Adrenal gland (tissue), 12 donors: ENCODE data around the gene COL1A1. TPM values are rescaled to one million over a fixed set of nuclear protein-coding genes. Genes with fewer than 3 reads are reported as not detected.

Experiments
- DNase-seq, 7 donors: peaks; one replicate each; pipeline ENCODE4 v3.0.0-alpha.2; 2019 to 2020
- H3K27ac ChIP-seq, 5 donors: fragments of 200-600 bp; sonication (generic) in 4 of 5; 1 replicate in 3 of 5; 2 replicates in 2 of 5; pipeline versions ENCODE4 v1.5.1 to v1.8.0; 2016 to 2020; ENCODE audit warnings: mild to moderate bottlenecking in 1 of 5
- H3K27me3 ChIP-seq: fragments of 200-600 bp; 2 replicates; pipeline ENCODE4 v1.8.0; 2021
- H3K36me3 ChIP-seq, 2 donors: fragments of 200-600 bp; replicated peaks in 1 of 2; 1 replicate in 1 of 2; 2 replicates in 1 of 2; pipeline versions ENCODE4 v1.5.1 to v1.8.0; 2018 to 2022
- H3K4me1 ChIP-seq, 2 donors: fragments of 200-600 bp; replicated peaks in 1 of 2; 1 replicate in 1 of 2; 2 replicates in 1 of 2; pipeline versions ENCODE4 v1.5.1 to v1.8.0; 2018 to 2021
- H3K4me3 ChIP-seq, 4 donors: fragments of 200-600 bp; sonication (generic) in 3 of 4; one replicate each; pipeline ENCODE4 v1.5.1; 2016 to 2018
- H3K9me3 ChIP-seq, 3 donors: fragments of 200-600 bp; sonication (generic) in 1 of 3; replicated peaks in 1 of 3; 1 replicate in 2 of 3; 2 replicates in 1 of 3; pipeline versions ENCODE4 v1.5.1 to v1.8.0; 2016 to 2021
- POLR2A ChIP-seq, 2 donors: fragments of 450-650 bp; IDR thresholded peaks; one replicate each; pipeline ENCODE4 v1.6.1; 2017; ENCODE audit warnings: antibody characterized with exemption in 2 of 2, mild to moderate bottlenecking in 2 of 2, moderate library complexity in 1 of 2
- WGBS, 4 donors: extraction: QIAGEN DNeasy Blood & Tissue Kit in 2 of 4; methylation state at CpG; one replicate each; pipeline versions ENCODE4 v1.1.5 to v1.1.7; 2013 to 2017; 5-methylcytosine and 5-hydroxymethylcytosine counted together
- intact Hi-C, 2 donors: fragments of 100-400 bp; cut with DNase I; formaldehyde crosslinking; loops; one replicate each; pipeline versions ENCODE4 v1.14.1 to v1.15.0; 2022 to 2023
- polyA plus RNA-seq, 3 donors: library from polyadenylated mRNA; stranded (reverse); fragments of 200-250 nt in 2 of 3; fragments of 350-450 nt in 1 of 3; fragmentation: Illumina TruSeq in 1 of 3; extraction: RNeasy Lipid Tissue Mini Kit (QIAGEN cat#74804) in 1 of 3; gene quantifications; one replicate each; pipeline ENCODE4 v1.2.3, GENCODE V29; 2013 to 2014
- total RNA-seq, 9 donors: library from RNA; depleted of rRNA in 4 of 9; stranded (reverse); fragments of >200 nt in 4 of 9; fragments of 120-200 nt in 1 of 9; fragmentation: NEBNext Ultra II Directional in 1 of 9; extraction: Animal tissue kit (Norgen Biotek cat#: 25700) in 1 of 9; gene quantifications; one replicate each; pipeline versions ENCODE4 v1.1.0 to v1.2.4, GENCODE V29; 2013 to 2023
- TF ChIP-seq, protein P1 (sequence below), 6 experiments: fragments of 450-650 bp in 4 of 6; fragments of 200-600 bp in 2 of 6; sonication (generic) in 1 of 6; IDR thresholded peaks; 1 replicate in 5 of 6; 2 replicates in 1 of 6; pipeline versions ENCODE4 v1.5.1 to v1.8.0; 2016 to 2021; ENCODE audit warnings: antibody characterized with exemption in 6 of 6, mild to moderate bottlenecking in 2 of 6, moderate library complexity in 1 of 6
- donor health status: healthy with polysubstance abuse.
- donor health status: Bipolar disorder and iron deficiency.
- donor health status: DM: yes; HTN: yes; CAD: no.
- donor health status: DM: no; HTN: no; CAD: no.
- donor health status: DM: no; HTN: no; CAD: no.
- donor health status: DM: yes; HTN: yes; CAD: no.

COL1A1 gene
- total and polyA plus RNA-seq, 12 donors = 39.6 to 263 (median 87.2) TPM

DNA sequence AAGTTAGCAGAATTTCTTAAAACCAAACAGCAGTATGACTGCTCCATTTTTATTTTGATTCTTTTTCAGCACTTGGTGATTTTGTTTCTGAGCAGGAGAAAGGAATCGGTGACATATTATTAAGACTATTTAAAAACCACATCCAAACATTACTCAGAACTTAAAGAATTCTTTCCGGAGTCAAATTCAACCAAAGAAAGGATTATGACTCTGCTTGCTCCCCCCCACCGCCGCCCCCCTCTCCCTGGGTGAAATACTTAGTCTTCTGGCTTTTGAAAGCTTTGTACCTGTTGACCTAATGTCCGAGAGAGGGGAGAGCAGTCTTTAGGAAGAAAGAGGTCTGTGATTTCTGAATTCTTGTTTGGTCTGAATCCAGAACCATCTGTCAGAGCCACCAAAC is 17.9 kb upstream of the COL1A1 start:
- Histone ChIP-seq H3K27ac (peak overlapping the region in 2 of 5 donors; percentile 22 to 75), H3K4me3 (no peak overlapping the region), H3K9me3 (no peaks in the 10 kb centered on the region), H3K27me3 (peaks cover 6% of the 10 kb centered on the region), H3K4me1 (peaks cover 0 to 8% of the 10 kb centered on the region in 2 donors), H3K36me3 (no peaks in the 10 kb centered on the region)
- DNase-seq = no peak
- WGBS, 4 donors = 63 to 75% (median 68%) methylated on average over 5 of the region's 5 CpGs
- TF ChIP-seq, protein P1, sequence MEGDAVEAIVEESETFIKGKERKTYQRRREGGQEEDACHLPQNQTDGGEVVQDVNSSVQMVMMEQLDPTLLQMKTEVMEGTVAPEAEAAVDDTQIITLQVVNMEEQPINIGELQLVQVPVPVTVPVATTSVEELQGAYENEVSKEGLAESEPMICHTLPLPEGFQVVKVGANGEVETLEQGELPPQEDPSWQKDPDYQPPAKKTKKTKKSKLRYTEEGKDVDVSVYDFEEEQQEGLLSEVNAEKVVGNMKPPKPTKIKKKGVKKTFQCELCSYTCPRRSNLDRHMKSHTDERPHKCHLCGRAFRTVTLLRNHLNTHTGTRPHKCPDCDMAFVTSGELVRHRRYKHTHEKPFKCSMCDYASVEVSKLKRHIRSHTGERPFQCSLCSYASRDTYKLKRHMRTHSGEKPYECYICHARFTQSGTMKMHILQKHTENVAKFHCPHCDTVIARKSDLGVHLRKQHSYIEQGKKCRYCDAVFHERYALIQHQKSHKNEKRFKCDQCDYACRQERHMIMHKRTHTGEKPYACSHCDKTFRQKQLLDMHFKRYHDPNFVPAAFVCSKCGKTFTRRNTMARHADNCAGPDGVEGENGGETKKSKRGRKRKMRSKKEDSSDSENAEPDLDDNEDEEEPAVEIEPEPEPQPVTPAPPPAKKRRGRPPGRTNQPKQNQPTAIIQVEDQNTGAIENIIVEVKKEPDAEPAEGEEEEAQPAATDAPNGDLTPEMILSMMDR (IDR thresholded peaks at IDR 0.05) = no peak
- TF ChIP-seq POLR2A (IDR thresholded peaks at IDR 0.05) = no peak
- intact Hi-C loops = no loop called here

GRCh38 chr17:50218771-50219315 is 17.4 kb upstream of the COL1A1 start:
- intact Hi-C loops = no loop called here
- peak overlapping the region in 2 of 5 donors; percentile 30 to 75 for H3K27ac ChIP-seq
- TF ChIP-seq, protein P1 (IDR thresholded peaks at IDR 0.05) = no peak
- no peak for TF ChIP-seq POLR2A (IDR thresholded peaks at IDR 0.05)
- DNase-seq = no peak
- no peaks in the 10 kb centered on the region for H3K36me3 ChIP-seq
- H3K4me3 ChIP-seq = no peak overlapping the region
- 66 to 80% (median 74%) methylated on average over 1 of the region's 1 CpG for WGBS, 4 donors
- peaks cover 6% of the 10 kb centered on the region for H3K27me3 ChIP-seq
- peaks cover 0 to 8% of the 10 kb centered on the region in 2 donors for H3K4me1 ChIP-seq
- no peaks in the 10 kb centered on the region for H3K9me3 ChIP-seq

DNA sequence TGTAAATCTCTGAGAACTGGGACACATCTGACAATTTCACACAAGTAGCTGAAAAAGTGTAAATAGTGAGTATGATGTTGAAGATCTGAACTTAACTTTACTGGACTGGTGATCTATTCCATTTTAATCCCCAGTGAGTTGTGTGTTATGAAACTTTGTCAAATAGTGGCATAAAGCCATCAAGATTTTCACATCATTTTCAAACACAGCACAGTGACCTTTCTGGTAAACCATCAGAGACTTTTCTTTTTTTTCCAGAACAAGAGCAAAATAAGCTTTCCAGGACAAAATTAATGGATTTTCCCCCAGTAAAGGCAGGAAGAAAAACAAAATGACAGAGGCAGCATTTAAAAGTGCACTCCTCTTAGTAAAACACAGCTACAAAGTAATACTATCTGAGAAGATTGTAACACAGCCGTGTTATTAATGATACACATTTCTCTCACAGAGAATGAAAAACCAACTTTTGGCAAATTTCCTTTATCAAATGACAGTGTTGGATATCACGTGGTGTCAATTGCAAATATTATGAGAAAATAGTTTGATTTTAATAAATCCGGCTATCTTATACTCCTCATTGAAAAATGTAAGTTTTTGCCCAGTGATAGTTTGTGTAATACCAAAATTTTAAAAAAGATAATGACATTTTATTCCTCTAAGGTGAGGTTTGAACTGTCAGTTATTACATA is 16.8 kb upstream of the COL1A1 start:
- Histone ChIP-seq H3K9me3 (no peaks in the 10 kb centered on the region), H3K36me3 (no peaks in the 10 kb centered on the region), H3K4me1 (peaks cover 0 to 8% of the 10 kb centered on the region in 2 donors), H3K4me3 (no peak overlapping the region), H3K27ac (peak overlapping the region in 2 of 5 donors; percentile 44 to 75), H3K27me3 (peaks cover 6% of the 10 kb centered on the region)
- no peak for TF ChIP-seq POLR2A (IDR thresholded peaks at IDR 0.05)
- TF ChIP-seq, protein P1 (IDR thresholded peaks at IDR 0.05) = no peak
- no peak for DNase-seq
- WGBS, 4 donors = 52 to 65% (median 58%) methylated on average over 3 of the region's 3 CpGs
- intact Hi-C loops = no loop called here

DNA sequence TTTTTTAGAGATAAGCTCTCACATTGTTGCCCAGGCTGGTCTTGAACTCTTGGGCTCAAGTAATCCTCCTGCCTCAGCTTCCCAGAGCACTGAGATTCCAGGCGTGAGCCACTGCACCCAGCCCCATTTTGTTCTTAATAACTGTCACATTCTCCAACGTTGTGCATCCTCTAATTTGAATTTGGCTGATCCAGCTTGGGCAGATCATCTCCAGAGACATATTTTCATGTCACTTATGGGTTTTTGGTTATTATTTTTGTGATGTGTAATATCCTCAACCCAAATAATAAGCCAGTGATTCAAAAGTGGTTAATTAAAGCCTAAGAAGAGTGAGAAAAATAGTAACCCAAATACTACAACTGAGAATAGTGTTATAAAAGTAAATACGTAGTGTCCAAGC is 16.2 kb upstream of the COL1A1 start:
- WGBS, 4 donors = 44 to 54% (median 46%) methylated on average over 3 of the region's 3 CpGs
- peaks cover 0 to 8% of the 10 kb centered on the region in 2 donors for H3K4me1 ChIP-seq
- no peak for DNase-seq
- no peak overlapping the region for H3K4me3 ChIP-seq
- no peaks in the 10 kb centered on the region for H3K9me3 ChIP-seq
- peak overlapping the region in 2 of 5 donors; percentile 36 to 44 for H3K27ac ChIP-seq
- no peaks in the 10 kb centered on the region for H3K36me3 ChIP-seq
- TF ChIP-seq, protein P1 (IDR thresholded peaks at IDR 0.05) = no peak
- no peak for TF ChIP-seq POLR2A (IDR thresholded peaks at IDR 0.05)
- H3K27me3 ChIP-seq = peaks cover 6% of the 10 kb centered on the region
- intact Hi-C loops = no loop called here
